H9 (cell line): ENCODE results near the gene UBAC2. TPM values are rescaled to one million over a fixed set of nuclear protein-coding genes. Genes with fewer than 3 reads are reported as not detected.

Experiments used
- DNase-seq: peaks from one replicate; pipeline ENCODE4 v3.0.0-alpha.2; 2017
- H2AFZ ChIP-seq: one replicate; pipeline ENCODE4 v1.6.1; 2013; ENCODE audit warnings: mild to moderate bottlenecking, low read length, control low read depth, moderate library complexity
- H2AK5ac ChIP-seq: 2 replicates; pipeline ENCODE4 v1.6.1; 2013; ENCODE audit warnings: low read length, control low read depth, mixed read lengths; ENCODE audit not compliant: insufficient read length
- H2BK120ac ChIP-seq: one replicate; pipeline ENCODE4 v1.6.1; 2013; ENCODE audit warnings: low read depth, mild to moderate bottlenecking, low read length, control low read depth, inconsistent platforms; ENCODE audit not compliant: poor library complexity, severe bottlenecking
- H2BK12ac ChIP-seq: 2 replicates; pipeline ENCODE4 v1.6.1; 2013; ENCODE audit warnings: low read length, control low read depth, mixed read lengths, low read depth; ENCODE audit not compliant: insufficient read length
- H2BK15ac ChIP-seq: 2 replicates; pipeline ENCODE4 v1.6.1; 2013; ENCODE audit warnings: low read depth, low read length, control low read depth
- H2BK20ac ChIP-seq: one replicate; pipeline ENCODE4 v1.6.1; 2013; ENCODE audit warnings: low read depth, mild to moderate bottlenecking, low read length, control low read depth, inconsistent platforms; ENCODE audit not compliant: poor library complexity, severe bottlenecking
- H2BK5ac ChIP-seq: 2 replicates; pipeline ENCODE4 v1.6.1; 2013; ENCODE audit warnings: low read length, control low read depth, mixed read lengths; ENCODE audit not compliant: insufficient read length
- H3K14ac ChIP-seq: 2 replicates; pipeline ENCODE4 v1.6.1; 2013; ENCODE audit warnings: low read length, control low read depth; ENCODE audit not compliant: insufficient read depth
- H3K18ac ChIP-seq: 2 replicates; pipeline ENCODE4 v1.6.1; 2013; ENCODE audit warnings: low read depth, mild to moderate bottlenecking, mixed read lengths, low read length, control low read depth; ENCODE audit not compliant: insufficient read length
- H3K23ac ChIP-seq: 2 replicates; pipeline ENCODE4 v1.6.1; 2013; ENCODE audit warnings: low read length, control low read depth, mixed read lengths, low read depth; ENCODE audit not compliant: insufficient read length
- H3K23me2 ChIP-seq: 2 replicates; pipeline ENCODE4 v1.6.1; 2013; ENCODE audit warnings: low read depth, mild to moderate bottlenecking, mixed read lengths, low read length, control low read depth; ENCODE audit not compliant: insufficient read length, poor library complexity, severe bottlenecking
- H3K27ac ChIP-seq: 2 replicates; pipeline ENCODE4 v1.5.1; 2013; ENCODE audit warnings: low read length, control low read depth, mixed read lengths, low read depth; ENCODE audit not compliant: insufficient read length
- H3K27me3 ChIP-seq: 2 replicates; pipeline ENCODE4 v1.6.1; 2013; ENCODE audit warnings: low read length, control low read depth, inconsistent platforms; ENCODE audit not compliant: insufficient read depth
- H3K4ac ChIP-seq: 2 replicates; pipeline ENCODE4 v1.6.1; 2013; ENCODE audit warnings: low read depth, mild to moderate bottlenecking, control low read depth, inconsistent platforms, low read length, moderate library complexity
- H3K4me1 ChIP-seq: 2 replicates; pipeline ENCODE4 v1.6.1; 2013; ENCODE audit warnings: low read length, control low read depth, inconsistent platforms; ENCODE audit not compliant: insufficient read depth
- H3K4me2 ChIP-seq: 2 replicates; pipeline ENCODE4 v1.6.1; 2013; ENCODE audit warnings: low read length, control low read depth, mixed read lengths; ENCODE audit not compliant: insufficient read length, insufficient read depth
- H3K56ac ChIP-seq: 2 replicates; pipeline ENCODE4 v1.6.1; 2013; ENCODE audit warnings: low read depth, mild to moderate bottlenecking, mixed read lengths, low read length, control low read depth; ENCODE audit not compliant: insufficient read length
- H3K79me1 ChIP-seq: 2 replicates; pipeline ENCODE4 v1.6.1; 2013; ENCODE audit warnings: low read depth, mild to moderate bottlenecking, moderate library complexity, low read length, control low read depth, inconsistent platforms; ENCODE audit not compliant: insufficient read depth, poor library complexity, severe bottlenecking
- H3K79me2 ChIP-seq: 2 replicates; pipeline ENCODE4 v1.6.1; 2013; ENCODE audit warnings: low read length, control low read depth, inconsistent platforms; ENCODE audit not compliant: insufficient read depth
- H3K9ac ChIP-seq: 2 replicates; pipeline ENCODE4 v1.6.1; 2013; ENCODE audit warnings: low read length, control low read depth, mixed read lengths; ENCODE audit not compliant: insufficient read length; ENCODE audit errors: extremely low read depth
- H3K9me3 ChIP-seq: one replicate; pipeline ENCODE4 v1.6.1; 2013; ENCODE audit warnings: low read depth, low read length, inconsistent platforms; ENCODE audit not compliant: control insufficient read depth
- H3T11ph ChIP-seq: one replicate; pipeline ENCODE4 v1.6.1; 2013; ENCODE audit warnings: mild to moderate bottlenecking, low read length, control low read depth, inconsistent platforms
- H4K20me1 ChIP-seq: one replicate; pipeline ENCODE4 v1.6.1; 2013; ENCODE audit not compliant: control insufficient read depth, insufficient read length, insufficient read depth
- H4K5ac ChIP-seq: 2 replicates; pipeline ENCODE4 v1.6.1; 2013; ENCODE audit warnings: low read depth, mild to moderate bottlenecking, mixed read lengths, low read length, control low read depth; ENCODE audit not compliant: insufficient read length
- H4K8ac ChIP-seq: replicated peaks from 2 replicates; pipeline ENCODE4 v1.6.1; 2013; ENCODE audit warnings: low read length, control low read depth, mixed read lengths, low read depth; ENCODE audit not compliant: insufficient read length
- H4K91ac ChIP-seq: 2 replicates; pipeline ENCODE4 v1.6.1; 2013; ENCODE audit warnings: low read depth, mild to moderate bottlenecking, moderate library complexity, mixed read lengths, low read length, control low read depth; ENCODE audit not compliant: insufficient read length
- H3K27ac Mint-ChIP-seq, 3 experiments: 2 replicates in 2 of 3; 3 replicates in 1 of 3; pipeline ENCODE4 v1.8.0; 2020 to 2021; ENCODE audit warnings: mixed read lengths in 3 of 3, mild to moderate bottlenecking in 1 of 3, moderate library complexity in 1 of 3
- H3K27me3 Mint-ChIP-seq: 2 replicates; pipeline ENCODE4 v1.8.0; 2021; ENCODE audit warnings: low read depth, mild to moderate bottlenecking, moderate library complexity, mixed read lengths
- H3K36me3 Mint-ChIP-seq, 3 experiments: 2 replicates in 2 of 3; 3 replicates in 1 of 3; pipeline ENCODE4 v1.8.0; 2020 to 2021; ENCODE audit warnings: low read depth in 3 of 3, mixed read lengths in 3 of 3; ENCODE audit not compliant: insufficient read depth in 1 of 3
- H3K4me1 Mint-ChIP-seq, 2 experiments: 2 replicates each; pipeline ENCODE4 v1.8.0; 2020; ENCODE audit warnings: mixed read lengths in 2 of 2
- H3K4me3 Mint-ChIP-seq, 2 experiments: 2 replicates in 1 of 2; 3 replicates in 1 of 2; pipeline ENCODE4 v1.8.0; 2020 to 2021; ENCODE audit warnings: mild to moderate bottlenecking in 2 of 2, mixed read lengths in 2 of 2, moderate library complexity in 1 of 2
- H3K9me3 Mint-ChIP-seq, 2 experiments: 2 replicates in 1 of 2; 3 replicates in 1 of 2; pipeline ENCODE4 v1.8.0; 2020; ENCODE audit warnings: mild to moderate bottlenecking in 2 of 2, mixed read lengths in 2 of 2, moderate library complexity in 1 of 2
- WGBS: extraction: QIAGEN DNeasy Blood & Tissue Kit; methylation state at CpG from one replicate; pipeline ENCODE4 v1.1.7; 2013; ENCODE audit warnings: missing lambda C conversion rate, low lambda C conversion rate, mixed read lengths; ENCODE audit not compliant: insufficient read length; ENCODE audit errors: extremely low coverage; 5-methylcytosine and 5-hydroxymethylcytosine counted together
- total RNA-seq: library from RNA; stranded (reverse); gene quantifications from 2 replicates; pipeline ENCODE4 v1.2.1, GENCODE V29; 2021
- TF ChIP-seq, protein P1 (sequence below): fragments of 200-600 bp; sonication (generic); conservative IDR thresholded peaks from 3 replicates; pipeline ENCODE4 v1.8.0; 2021; ENCODE audit warnings: antibody characterized with exemption, mild to moderate bottlenecking

UBAC2 gene
- total RNA-seq, 1 experiment from 2014 or later = 52.3 TPM

GRCh38 chr13:99313501-99313900, 112.8 kb downstream of the UBAC2 start:
- WGBS = no CpG with 5 or more reads among the region's 3 CpGs

More at GRCh38 chr13:99313501-99313900, 112.8 kb downstream of the UBAC2 start:
- TF ChIP-seq, protein P1, sequence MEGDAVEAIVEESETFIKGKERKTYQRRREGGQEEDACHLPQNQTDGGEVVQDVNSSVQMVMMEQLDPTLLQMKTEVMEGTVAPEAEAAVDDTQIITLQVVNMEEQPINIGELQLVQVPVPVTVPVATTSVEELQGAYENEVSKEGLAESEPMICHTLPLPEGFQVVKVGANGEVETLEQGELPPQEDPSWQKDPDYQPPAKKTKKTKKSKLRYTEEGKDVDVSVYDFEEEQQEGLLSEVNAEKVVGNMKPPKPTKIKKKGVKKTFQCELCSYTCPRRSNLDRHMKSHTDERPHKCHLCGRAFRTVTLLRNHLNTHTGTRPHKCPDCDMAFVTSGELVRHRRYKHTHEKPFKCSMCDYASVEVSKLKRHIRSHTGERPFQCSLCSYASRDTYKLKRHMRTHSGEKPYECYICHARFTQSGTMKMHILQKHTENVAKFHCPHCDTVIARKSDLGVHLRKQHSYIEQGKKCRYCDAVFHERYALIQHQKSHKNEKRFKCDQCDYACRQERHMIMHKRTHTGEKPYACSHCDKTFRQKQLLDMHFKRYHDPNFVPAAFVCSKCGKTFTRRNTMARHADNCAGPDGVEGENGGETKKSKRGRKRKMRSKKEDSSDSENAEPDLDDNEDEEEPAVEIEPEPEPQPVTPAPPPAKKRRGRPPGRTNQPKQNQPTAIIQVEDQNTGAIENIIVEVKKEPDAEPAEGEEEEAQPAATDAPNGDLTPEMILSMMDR = no peak
- Mint-ChIP-seq H3K27me3 (no peaks in the 10 kb centered on the region), H3K36me3 (peaks cover 6 to 8% (median 8%) of the 10 kb centered on the region in 3 experiments; a peak in 5 of 7 replicates), H3K27ac (peak overlapping the region; percentile 1 to 20 (median 13); a peak in 4 of 7 replicates), H3K4me3 (no peak overlapping the region), H3K9me3 (no peaks in the 10 kb centered on the region), H3K4me1 (peaks cover 26 to 32% of the 10 kb centered on the region in 2 experiments)
- no peak overlapping the region for H3K56ac ChIP-seq
- no peak overlapping the region for H2BK5ac ChIP-seq
- H3K23ac ChIP-seq = no peak overlapping the region
- H3K27me3 ChIP-seq = peaks cover 3% of the 10 kb centered on the region; the same call in 1 of the 2 replicates
- no peak overlapping the region for H4K91ac ChIP-seq
- no peak overlapping the region for H3K9ac ChIP-seq
- no peaks in the 10 kb centered on the region for H3K79me1 ChIP-seq
- no peak overlapping the region for H3K27ac ChIP-seq
- no peaks in the 10 kb centered on the region for H3K9me3 ChIP-seq
- no peak overlapping the region for H3K4me2 ChIP-seq
- H2AFZ ChIP-seq = no peak overlapping the region
- H2AK5ac ChIP-seq = no peak overlapping the region
- no peak overlapping the region for H3K4ac ChIP-seq
- DNase-seq = no peak
- no peak overlapping the region for H2BK120ac ChIP-seq
- no peak overlapping the region for H4K8ac ChIP-seq
- H2BK12ac ChIP-seq = no peak overlapping the region
- H3K79me2 ChIP-seq = peaks cover 2% of the 10 kb centered on the region; the same call in 1 of the 2 replicates
- H4K5ac ChIP-seq = no peak overlapping the region
- H4K20me1 ChIP-seq = no peaks in the 10 kb centered on the region
- H3K23me2 ChIP-seq = no peaks in the 10 kb centered on the region
- H2BK20ac ChIP-seq = no peak overlapping the region
- H2BK15ac ChIP-seq = no peak overlapping the region
- no peak overlapping the region for H3T11ph ChIP-seq
- no peak overlapping the region for H3K18ac ChIP-seq
- no peaks in the 10 kb centered on the region; the same call in 1 of the 2 replicates for H3K4me1 ChIP-seq
- H3K14ac ChIP-seq = no peak overlapping the region
